Peyer's patch (tissue), 4 donors: Measurements from ENCODE around the gene TMPRSS15.

ENCODE experiments used
- CTCF ChIP-seq, 6 experiments: fragments of 450-650 bp in 4 of 6; fragments of 200-600 bp in 2 of 6; sonication (generic) in 1 of 6; IDR thresholded peaks; one replicate each; pipeline ENCODE4 v1.5.1; 2017 to 2019; ENCODE audit warnings: antibody characterized with exemption in 6 of 6, mild to moderate bottlenecking in 3 of 6, moderate library complexity in 1 of 6
- POLR2A ChIP-seq, 2 donors: fragments of 450-650 bp; IDR thresholded peaks; one replicate each; pipeline ENCODE4 v1.5.1; 2017; ENCODE audit warnings: antibody characterized with exemption in 2 of 2, mild to moderate bottlenecking in 2 of 2, moderate library complexity in 2 of 2

DNA sequence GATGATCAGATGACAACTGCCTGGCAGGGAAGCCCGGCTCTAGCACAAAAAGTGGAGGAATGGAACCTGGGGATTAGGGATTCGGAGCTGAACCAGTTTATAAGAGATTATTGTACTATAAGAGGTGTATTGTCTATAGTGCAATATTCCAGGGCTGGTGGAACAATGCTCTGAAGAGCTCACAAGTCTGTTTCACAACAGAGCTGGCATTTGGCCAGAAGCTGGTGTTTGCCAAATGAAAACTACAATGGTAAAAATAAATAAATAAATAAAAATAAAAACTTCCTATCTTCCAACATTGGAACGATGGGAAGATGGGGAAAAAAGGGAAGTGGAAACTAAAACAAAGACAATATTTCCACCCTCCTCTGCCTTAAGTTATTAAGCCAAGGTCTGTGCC lies 85.4 kb downstream of the TMPRSS15 start:
- no peak for TF ChIP-seq CTCF (IDR thresholded peaks at IDR 0.05)
- no peak for TF ChIP-seq POLR2A (IDR thresholded peaks at IDR 0.05)
